H1 (cell line): ENCODE measurements around the gene GJC2. TPM values are rescaled to one million over a fixed set of nuclear protein-coding genes. Genes with fewer than 3 reads are reported as not detected.

Source experiments
- BRCA1 ChIP-seq: IDR thresholded peaks from 2 replicates; pipeline ENCODE4 v1.6.1; 2012; ENCODE audit warnings: low read depth, low read length, improper control_type of control experiment
- CBX5 ChIP-seq: fragments of 300-800, 300-1000 bp; sonication (generic); IDR thresholded peaks from 2 replicates; pipeline ENCODE4 v1.7.1; 2016; ENCODE audit warnings: antibody characterized with exemption, low read length, low read depth
- SIN3A ChIP-seq, 2 experiments: IDR thresholded peaks in 1 of 2; conservative IDR thresholded peaks in 1 of 2; 2 replicates each; pipeline ENCODE4 v1.6.1; 2011 to 2012; ENCODE audit warnings: low read length in 2 of 2, improper control_type of control experiment in 1 of 2, low read depth in 1 of 2, mild to moderate bottlenecking in 1 of 2
- YY1 ChIP-seq: IDR thresholded peaks from 2 replicates; pipeline ENCODE4 v1.6.1; 2011; ENCODE audit warnings: low read depth, mild to moderate bottlenecking, low read length
- polyA plus RNA-seq, 7 experiments: library from polyadenylated mRNA; depleted of rRNA in 3 of 7; stranded (reverse) in 5 of 7; unstranded in 2 of 7; fragments of >200 nt in 5 of 7; fragments of 200-250 nt in 2 of 7; gene quantifications; 1 replicate in 5 of 7; 2 replicates in 1 of 7; 4 replicates in 1 of 7; pipeline versions ENCODE4 v1.2.1 to v1.2.3, GENCODE V29; 2011 to 2013; ENCODE audit warnings: missing spikeins in 2 of 7, mixed read lengths in 2 of 7
- total RNA-seq: library from RNA; stranded (reverse); fragmentation: NEBNext Ultra II Directional; extraction: Animal tissue kit (Norgen Biotek cat#: 25700); gene quantifications from 2 replicates; pipeline ENCODE4 v1.2.1, GENCODE V29; 2021

Gene GJC2
- total and polyA plus RNA-seq, 2 of the 8 experiments (the other 6 are each of a cell fraction or from before 2014, with no cell fraction given): 0.17 to 0.54 TPM

DNA sequence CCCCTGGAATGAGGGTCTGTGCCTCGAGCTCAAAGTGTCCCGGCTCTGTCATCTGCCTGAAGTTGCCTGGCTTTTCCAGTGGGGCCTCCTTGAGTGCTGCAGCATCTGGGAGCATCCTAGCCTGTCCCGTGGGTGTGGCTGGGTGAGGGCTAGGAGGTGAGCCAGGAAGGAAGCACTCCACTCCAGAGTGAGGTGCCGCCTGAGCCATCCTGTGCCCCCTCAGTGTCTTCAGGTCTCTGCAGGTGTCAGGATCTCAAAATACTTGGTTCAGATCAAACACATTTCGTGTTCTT lies 27.4 kb downstream of the GJC2 start (continued):
- no peak for TF ChIP-seq BRCA1
- TF ChIP-seq YY1: no peak
- TF ChIP-seq SIN3A (conservative IDR thresholded peaks at IDR 0.05 in 1 of 2, IDR thresholded peaks at IDR 0.05 in 1 of 2; ENCODE audit: low read depth in 1 of 2, low read length in 2 of 2): no peak
- no peak for TF ChIP-seq CBX5
